KBM-7 (cell line): ENCODE results near the gene CLIC2.
"Not testable (repeated sequence)": the region's sequence is repeated elsewhere in the genome, so short reads cannot be mapped to it uniquely, and the experiment has no call there.

ENCODE experiments used
- DNase-seq: peaks from one replicate; pipeline ENCODE4 v3.0.0-alpha.2; 2015
- in situ Hi-C: fragments of 300-500 bp; cut with MboI; formaldehyde crosslinking; loops from 2 replicates; pipeline ENCODE4 v1.14.3; 2020; ENCODE audit warnings: low sequenced_read_pairs, low pct_unique_long_range_greater_than_20kb, mixed read lengths

Gene CLIC2

DNA sequence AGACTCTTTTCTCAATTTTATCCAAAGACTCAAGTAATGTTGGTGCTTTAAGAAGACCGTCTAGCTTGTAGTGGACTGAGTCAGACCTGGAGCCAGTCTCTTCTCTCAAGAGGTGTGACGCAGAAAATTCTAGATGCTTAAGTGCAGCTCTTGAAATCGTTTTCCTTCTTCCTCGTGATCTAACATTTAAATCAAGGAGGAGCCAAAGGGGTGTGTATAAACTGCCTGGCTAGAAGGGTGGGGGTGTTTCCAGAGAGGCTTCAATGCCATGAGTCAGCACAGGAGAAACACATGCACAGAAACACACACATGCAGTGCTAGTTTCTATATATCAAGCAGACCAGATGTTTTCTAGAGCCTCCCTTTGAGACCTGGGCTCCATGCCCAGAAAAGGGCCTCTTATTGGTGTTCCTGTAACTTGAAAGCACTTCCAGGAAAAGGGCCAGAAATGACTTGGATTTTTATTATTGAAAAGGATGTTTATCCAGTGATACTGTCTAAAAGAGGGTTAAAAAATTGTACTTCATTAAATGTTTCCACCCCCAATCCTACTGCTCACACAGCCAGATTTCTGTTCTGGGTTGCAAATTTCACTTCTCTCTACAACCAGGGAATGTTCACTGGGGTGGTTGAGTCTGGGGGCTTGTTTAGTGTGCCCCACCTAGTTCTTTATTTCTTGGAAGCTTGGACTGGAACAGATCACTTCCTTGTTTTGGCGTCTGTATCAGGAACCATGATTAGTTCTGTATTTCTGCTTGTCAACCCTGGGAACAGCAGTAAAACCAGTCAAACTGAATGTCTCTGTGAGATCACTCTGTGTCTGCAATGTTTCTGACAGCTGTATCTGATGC lies at the start of gene CLIC2:
CLIC2 (minus strand) TSS at position 129 of the 851 bp plus-strand sequence. CDS start 187 bp downstream, outside the sequence.
- in situ Hi-C loops: no loop called here

DNA sequence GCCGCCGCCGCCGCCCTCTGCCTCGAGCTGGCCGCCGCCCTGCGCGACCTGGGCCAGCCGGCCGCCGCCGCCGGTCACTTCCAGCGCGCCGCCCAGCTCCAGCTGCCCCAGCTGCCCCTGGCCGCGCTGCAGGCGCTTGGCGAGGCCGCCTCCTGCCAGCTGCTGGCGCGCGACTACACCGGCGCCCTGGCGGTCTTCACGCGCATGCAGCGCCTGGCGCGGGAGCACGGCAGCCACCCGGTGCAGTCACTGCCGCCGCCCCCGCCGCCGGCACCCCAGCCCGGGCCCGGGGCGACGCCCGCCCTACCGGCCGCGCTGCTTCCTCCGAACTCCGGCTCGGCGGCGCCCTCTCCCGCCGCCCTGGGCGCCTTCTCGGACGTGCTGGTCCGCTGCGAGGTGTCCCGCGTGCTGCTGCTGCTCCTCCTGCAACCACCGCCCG lies 48.1 kb upstream of the CLIC2 start:
- DNase-seq, in situ Hi-C loops: not testable (repeated sequence)

More for the DNA sequence above, at the start of gene CLIC2:
- DNase-seq: peak; percentile 61

DNA sequence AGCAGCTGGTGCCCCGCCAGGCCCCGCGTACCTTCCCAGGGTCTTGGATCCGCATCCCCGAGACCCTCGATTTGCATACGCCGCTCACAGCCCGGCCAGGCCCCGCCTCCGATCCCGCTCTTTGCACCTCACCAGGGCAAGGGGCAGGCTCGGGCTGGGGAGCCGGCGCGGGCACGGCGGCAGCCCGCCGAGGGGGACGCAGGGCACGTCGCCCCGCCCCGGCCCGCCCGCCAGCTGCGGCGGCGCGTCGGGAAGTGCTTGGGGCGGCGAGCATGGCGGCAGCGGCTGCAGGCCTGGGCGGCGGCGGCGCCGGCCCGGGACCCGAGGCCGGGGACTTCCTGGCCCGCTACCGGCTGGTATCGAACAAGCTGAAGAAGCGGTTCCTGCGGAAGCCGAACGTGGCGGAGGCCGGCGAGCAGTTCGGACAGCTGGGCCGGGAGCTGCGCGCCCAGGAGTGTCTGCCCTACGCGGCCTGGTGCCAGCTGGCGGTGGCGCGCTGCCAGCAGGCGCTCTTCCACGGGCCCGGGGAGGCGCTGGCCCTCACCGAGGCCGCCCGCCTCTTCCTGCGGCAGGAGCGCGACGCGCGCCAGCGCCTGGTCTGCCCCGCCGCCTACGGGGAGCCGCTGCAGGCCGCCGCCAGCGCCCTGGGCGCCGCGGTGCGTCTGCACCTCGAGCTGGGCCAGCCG lies 47.6 kb upstream of the CLIC2 start, which contains the start of gene F8A2:
F8A2 (plus strand) TSS at position 253 of the 686 bp plus-strand sequence; CDS start at position 273, 20 bp downstream.
- in situ Hi-C loops, DNase-seq: not testable (repeated sequence)

DNA sequence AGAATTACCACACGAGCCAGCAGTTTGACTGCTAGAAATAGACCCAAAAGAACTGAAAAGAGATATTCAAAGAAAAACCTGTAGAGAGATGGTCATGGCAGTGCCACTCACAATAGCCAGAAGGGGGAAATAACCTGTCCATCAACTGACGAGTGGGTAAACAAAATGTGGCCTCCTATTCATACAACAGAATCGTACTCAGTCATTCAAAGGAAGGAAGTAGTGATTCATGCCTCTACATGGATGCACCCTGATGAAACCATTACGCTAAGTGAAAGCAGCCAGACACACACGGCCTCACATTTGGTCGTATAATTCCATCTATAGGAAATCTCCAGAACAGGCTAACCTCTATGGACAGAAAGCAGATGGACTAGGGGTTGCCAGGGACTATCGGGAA lies 45.4 kb upstream of the CLIC2 start:
- in situ Hi-C loops, DNase-seq: not testable (repeated sequence)

DNA sequence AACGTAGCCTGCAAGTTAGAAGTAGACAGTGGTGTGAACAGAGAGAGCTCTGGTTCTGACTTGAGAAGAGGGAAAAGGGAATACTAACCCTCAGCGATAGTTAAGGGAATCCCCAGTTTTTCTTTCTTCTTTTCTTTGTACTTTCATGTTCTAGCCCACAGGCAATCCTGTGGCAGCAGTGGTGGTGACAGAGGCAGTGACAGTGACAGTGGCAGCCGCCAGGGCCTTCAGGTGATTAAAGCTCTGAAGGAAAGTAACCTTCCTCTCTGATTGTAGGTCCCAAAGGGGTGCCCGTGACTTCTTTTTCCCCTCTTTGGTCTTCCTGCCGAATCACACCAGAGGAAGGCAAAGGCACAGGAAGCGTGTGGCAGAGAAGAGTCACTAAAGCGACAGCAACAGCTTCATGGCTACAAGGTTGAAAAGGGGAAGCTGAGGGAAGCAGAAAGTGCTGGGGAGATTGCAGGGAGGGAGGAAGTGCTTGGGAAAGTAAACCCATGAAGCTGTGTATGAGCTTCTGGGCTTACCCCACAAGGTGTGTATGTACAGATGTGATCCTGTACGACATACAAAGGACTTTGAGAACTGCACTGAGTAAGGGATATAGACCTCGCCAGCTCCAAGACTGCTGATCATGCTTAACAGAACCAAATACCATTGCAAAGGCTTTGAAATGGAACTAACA lies 39.5 kb upstream of the CLIC2 start:
- DNase-seq, in situ Hi-C loops: not testable (repeated sequence)

DNA sequence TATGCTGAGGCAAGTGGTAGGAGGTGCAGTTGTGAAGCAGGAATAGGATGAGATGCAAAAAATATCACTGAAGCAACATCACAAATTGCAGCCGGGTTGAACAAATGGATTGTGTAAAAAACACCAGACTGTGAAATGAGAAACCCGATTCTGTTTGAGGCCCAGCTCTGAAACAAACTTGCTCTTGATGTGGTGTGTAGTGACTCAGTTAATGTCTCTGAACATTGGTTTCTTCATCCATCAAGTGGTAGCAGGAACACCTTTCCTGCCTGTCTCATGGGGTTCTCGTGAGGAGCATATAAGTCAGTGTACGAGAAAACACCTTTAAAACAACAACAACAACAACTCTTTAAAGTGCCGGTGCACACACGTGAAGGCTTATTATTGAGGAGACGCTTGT lies 29.3 kb upstream of the CLIC2 start:
- DNase-seq, in situ Hi-C loops: not testable (repeated sequence)

DNA sequence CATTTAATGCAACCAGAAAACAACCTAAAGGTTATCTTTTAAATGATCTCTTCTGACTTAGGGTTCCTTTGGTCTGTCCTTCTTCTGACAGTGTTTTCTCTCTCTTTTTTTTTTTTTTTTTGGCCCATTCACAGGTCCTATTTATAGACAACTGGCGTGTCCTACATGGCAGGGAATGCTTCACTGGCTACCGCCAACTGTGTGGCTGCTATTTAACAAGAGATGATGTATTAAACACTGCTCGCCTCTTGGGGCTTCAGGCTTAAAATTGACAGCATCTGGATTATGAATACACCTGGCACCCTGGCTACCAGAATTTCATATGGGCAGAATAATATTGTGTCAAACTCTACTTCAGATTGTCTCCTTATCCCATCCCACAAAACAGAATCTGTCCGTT lies 15.0 kb upstream of the CLIC2 start:
- DNase-seq, in situ Hi-C loops: not testable (repeated sequence)

GRCh38 chrX:155345689-155346088 lies 11.3 kb upstream of the CLIC2 start:
- in situ Hi-C loops, DNase-seq: not testable (repeated sequence)

- in situ Hi-C loops: not testable (repeated sequence)
These were observed 911 bp upstream of the CLIC2 start for GRCh38 chrX:155335337-155335712.

GRCh38 chrX:155333544-155334100 lies 792 bp downstream of the CLIC2 start:
- in situ Hi-C loops: no loop called here
- DNase-seq: no peak

More at GRCh38 chrX:155335337-155335712, 911 bp upstream of the CLIC2 start:
- not testable (repeated sequence) for DNase-seq

DNA sequence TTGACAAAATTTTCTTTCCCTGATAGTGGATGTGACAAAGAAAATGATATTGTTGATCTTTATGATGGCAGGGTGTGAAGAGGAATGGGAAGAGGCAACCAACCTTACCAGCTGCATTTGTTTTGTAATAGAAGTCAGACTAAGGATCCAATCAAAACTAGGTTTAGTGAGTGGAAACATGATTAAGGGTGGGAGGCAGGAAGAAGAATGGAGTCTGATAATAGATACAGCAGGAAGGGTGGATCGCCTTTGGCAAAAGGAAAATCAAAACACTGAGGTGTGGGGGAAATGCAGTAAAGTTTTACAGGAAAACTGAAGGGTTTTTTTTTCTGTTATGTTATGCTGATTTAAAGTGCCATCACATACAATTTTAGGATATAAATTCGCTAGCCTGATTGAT lies 3.4 kb downstream of the CLIC2 start:
- no peak for DNase-seq
- in situ Hi-C loops: no loop called here

DNA sequence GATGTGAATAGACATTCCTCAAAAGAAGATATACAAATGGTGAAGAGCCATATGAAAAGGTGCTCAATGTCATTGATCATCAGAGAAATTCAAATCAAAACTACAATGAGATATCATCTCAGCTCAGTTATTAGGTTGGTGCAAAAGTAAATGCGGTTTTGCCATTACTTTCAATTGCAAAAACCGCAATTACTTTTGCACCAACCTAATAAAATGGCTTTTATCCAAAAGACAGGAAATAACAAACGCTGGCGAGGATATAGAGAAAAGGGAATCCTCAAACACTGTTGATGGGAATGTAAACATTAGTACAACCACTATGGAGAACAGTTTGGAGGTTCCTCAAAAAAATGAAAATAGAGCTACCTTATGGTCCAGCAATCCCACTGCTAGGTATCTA lies 5.1 kb downstream of the CLIC2 start:
- in situ Hi-C loops: no loop called here
- DNase-seq: no peak

DNA sequence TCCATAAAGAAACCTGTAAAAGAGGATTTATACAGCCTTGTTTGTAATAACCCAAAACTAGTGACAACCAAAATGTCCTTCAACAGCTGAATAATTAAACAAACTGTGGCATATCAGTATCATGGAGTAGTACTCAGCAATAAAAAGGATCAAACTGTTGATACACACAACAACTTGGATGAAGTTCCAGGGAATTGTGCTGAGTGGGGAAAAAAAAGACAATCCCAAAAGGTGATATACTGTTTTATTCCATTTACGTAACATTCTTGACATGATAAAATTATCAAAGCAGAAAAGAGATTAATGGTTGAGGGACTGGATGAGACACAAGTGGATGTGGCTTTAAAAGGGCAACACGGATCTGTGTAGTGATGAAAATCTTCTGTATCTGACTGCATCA lies 7.8 kb downstream of the CLIC2 start:
- in situ Hi-C loops: no loop called here
- DNase-seq: no peak

DNA sequence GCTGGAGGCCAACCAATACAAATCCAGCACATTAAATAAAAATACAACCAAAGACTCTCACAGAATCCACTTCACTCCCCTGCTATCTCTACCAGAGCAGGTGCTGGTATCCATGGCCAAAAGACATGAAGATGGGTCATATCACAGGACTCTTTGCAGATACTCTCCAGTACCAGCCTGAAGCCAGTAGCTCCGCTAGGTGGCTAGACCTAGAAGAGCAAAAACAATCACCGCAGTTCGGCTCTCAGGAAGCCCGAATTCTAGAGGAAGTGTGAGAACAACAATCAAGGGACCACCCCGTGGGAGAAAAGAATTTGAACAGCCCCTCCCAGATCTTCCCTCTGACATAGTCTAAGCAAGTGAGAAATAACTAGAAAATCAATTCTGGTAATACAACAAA lies 20.2 kb downstream of the CLIC2 start:
- DNase-seq: no peak
- in situ Hi-C loops: no loop called here

GRCh38 chrX:155313766-155314165 lies 20.6 kb downstream of the CLIC2 start:
- DNase-seq: no peak
- in situ Hi-C loops: no loop called here

DNA sequence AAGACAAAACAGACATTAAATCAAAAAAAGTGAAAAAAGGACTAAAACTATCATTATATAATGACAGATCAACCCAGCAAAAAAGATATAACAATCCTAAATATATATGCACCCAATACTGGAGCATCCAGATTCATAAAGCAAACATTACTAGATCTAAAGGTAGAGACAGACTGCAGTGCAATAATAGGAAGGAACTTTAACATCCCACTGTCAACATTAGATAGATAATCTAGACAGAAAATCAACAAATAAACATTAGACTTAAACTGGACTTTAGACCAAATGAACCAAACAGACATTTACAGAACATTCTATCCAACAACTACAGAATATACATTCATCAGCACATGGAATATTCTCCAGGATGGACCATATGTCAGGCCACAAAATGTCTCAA lies 40.6 kb downstream of the CLIC2 start:
- in situ Hi-C loops: no loop called here
- DNase-seq: no peak

DNA sequence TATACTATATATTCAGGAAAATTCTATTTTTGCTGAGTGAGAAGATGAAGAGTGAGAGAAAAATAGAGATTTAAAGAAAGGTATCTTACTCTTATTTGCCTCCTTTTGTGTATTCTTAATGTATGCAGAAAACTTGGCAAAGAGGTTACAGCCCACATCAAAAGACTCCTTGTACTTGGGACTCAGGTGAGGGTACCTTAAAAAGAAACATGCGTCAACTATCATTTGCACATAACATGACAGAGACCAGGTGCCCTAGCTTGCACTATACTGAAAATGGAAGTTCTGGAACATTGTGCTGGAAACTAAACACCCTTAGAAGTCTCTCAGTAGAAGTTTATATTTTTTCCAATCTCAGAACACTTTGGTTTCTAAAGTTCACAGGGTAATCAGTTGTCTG lies 54.5 kb downstream of the CLIC2 start:
- no peak for DNase-seq
- in situ Hi-C loops: no loop called here

DNA sequence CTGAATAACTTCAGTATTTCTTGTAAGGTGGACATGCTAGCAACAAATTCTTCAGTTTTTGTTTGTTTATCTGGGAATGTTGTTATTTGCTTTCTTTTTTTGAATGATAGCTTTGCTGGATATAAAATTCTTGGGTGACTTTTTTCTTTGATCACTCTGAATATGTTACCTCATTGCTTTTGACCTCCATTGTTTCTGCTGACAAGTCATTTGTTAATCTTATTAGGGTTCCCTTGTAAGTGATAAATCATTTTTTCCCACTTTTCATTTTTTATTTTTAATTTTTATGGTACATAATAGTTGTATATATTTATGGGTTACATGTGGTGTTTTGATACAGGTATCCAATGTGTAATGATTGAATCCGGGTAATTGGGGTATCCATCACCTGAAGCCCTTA lies 63.4 kb downstream of the CLIC2 start:
- DNase-seq: no peak
- in situ Hi-C loops: no loop called here

GRCh38 chrX:155267995-155268394 lies 66.4 kb downstream of the CLIC2 start:
- DNase-seq, in situ Hi-C loops: not testable (repeated sequence)
